ENCODE measurements around the gene C1QTNF4. TPM values are rescaled to one million over a fixed set of nuclear protein-coding genes. Genes with fewer than 3 reads are reported as not detected.

C1QTNF4 gene
- total and polyA plus RNA-seq, 10 of the 15 experiments (the other 5 are each of a cell fraction or from before 2014, with no cell fraction given): 0.06 TPM; not detected in 9

DNA sequence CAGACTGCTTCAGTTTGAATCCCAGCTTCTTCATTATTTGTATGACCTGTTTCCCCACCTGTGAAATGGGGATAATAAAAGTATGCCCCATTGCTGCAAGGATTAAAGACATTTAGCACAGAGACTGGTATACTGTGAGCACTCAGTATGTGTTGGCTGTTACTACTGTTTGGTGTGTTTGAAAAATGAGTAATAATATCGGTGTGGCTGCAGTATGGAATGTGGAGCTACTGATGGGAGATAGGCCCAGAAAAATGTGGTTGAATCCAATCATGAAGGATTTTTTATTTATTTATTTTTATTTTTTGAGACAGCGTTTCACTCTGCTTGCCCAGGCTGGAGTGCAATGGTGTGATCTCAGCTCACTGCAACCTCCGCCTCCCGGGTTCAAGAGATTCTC, 9.1 kb upstream of the C1QTNF4 start (continued):
- TF ChIP-seq, protein P1, sequence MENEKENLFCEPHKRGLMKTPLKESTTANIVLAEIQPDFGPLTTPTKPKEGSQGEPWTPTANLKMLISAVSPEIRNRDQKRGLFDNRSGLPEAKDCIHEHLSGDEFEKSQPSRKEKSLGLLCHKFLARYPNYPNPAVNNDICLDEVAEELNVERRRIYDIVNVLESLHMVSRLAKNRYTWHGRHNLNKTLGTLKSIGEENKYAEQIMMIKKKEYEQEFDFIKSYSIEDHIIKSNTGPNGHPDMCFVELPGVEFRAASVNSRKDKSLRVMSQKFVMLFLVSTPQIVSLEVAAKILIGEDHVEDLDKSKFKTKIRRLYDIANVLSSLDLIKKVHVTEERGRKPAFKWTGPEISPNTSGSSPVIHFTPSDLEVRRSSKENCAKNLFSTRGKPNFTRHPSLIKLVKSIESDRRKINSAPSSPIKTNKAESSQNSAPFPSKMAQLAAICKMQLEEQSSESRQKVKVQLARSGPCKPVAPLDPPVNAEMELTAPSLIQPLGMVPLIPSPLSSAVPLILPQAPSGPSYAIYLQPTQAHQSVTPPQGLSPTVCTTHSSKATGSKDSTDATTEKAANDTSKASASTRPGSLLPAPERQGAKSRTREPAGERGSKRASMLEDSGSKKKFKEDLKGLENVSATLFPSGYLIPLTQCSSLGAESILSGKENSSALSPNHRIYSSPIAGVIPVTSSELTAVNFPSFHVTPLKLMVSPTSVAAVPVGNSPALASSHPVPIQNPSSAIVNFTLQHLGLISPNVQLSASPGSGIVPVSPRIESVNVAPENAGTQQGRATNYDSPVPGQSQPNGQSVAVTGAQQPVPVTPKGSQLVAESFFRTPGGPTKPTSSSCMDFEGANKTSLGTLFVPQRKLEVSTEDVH (IDR thresholded peaks at IDR 0.05; ENCODE audit: low read depth, partially characterized antibody): no peak
- TF ChIP-seq SRF (IDR thresholded peaks at IDR 0.05; ENCODE audit: low read depth in 2 of 2, low read length in 2 of 2): no peak
- TF ChIP-seq FOXM1 (IDR thresholded peaks at IDR 0.05; ENCODE audit: low read depth, low read length): no peak
- TF ChIP-seq, protein P2, sequence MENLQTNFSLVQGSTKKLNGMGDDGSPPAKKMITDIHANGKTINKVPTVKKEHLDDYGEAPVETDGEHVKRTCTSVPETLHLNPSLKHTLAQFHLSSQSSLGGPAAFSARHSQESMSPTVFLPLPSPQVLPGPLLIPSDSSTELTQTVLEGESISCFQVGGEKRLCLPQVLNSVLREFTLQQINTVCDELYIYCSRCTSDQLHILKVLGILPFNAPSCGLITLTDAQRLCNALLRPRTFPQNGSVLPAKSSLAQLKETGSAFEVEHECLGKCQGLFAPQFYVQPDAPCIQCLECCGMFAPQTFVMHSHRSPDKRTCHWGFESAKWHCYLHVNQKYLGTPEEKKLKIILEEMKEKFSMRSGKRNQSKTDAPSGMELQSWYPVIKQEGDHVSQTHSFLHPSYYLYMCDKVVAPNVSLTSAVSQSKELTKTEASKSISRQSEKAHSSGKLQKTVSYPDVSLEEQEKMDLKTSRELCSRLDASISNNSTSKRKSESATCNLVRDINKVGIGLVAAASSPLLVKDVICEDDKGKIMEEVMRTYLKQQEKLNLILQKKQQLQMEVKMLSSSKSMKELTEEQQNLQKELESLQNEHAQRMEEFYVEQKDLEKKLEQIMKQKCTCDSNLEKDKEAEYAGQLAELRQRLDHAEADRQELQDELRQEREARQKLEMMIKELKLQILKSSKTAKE (IDR thresholded peaks at IDR 0.05; ENCODE audit: low read depth, poor library complexity, severe bottlenecking): no peak
- TF ChIP-seq ZNF207 (IDR thresholded peaks at IDR 0.05; ENCODE audit: borderline replicate concordance): no peak
- TF ChIP-seq NFIC (IDR thresholded peaks at IDR 0.05; ENCODE audit: low read depth, low read length): no peak
- no peak for TF ChIP-seq ESRRA (IDR thresholded peaks at IDR 0.05; ENCODE audit: low read length)
- no peak for TF ChIP-seq SMC3 (IDR thresholded peaks at IDR 0.05; ENCODE audit: borderline replicate concordance, low read length)
- no peak for TF ChIP-seq ZNF24 (IDR thresholded peaks at IDR 0.05)
